Right renal pelvis (tissue), 4 donors: Measurements from ENCODE around the gene SLAMF9. TPM values are rescaled to one million over a fixed set of nuclear protein-coding genes. Genes with fewer than 3 reads are reported as not detected.
"Not testable (repeated sequence)": the region's sequence is repeated elsewhere in the genome, so short reads cannot be mapped to it uniquely, and the experiment has no call there.

ENCODE experiments used
- DNase-seq, 4 donors: peaks; one replicate each; pipeline ENCODE4 v3.0.0-alpha.2; 2013; ENCODE audit warnings: low read depth in 4 of 4, low spot score in 3 of 4, missing footprints in 1 of 4
- polyA plus RNA-seq, 4 donors: library from polyadenylated mRNA; unstranded; fragments of 120-200 nt; gene quantifications; one replicate each; pipeline ENCODE4 v1.2.1, GENCODE V29; 2013; ENCODE audit not compliant: insufficient read length in 4 of 4

SLAMF9 gene
- polyA plus RNA-seq, 4 donors: not detected

- not testable (repeated sequence) for DNase-seq
Observed at GRCh38 chr1:159904036-159904435, 50.0 kb downstream of the SLAMF9 start.

- DNase-seq: no peak
Observed at GRCh38 chr1:159902541-159902940, 51.5 kb downstream of the SLAMF9 start.

Other genes starting within 250 kb of the SLAMF9 start
- not detected for gene CRP, start 239.6 kb downstream of the SLAMF9 start, polyA plus RNA-seq
- gene DUSP23, start 173.3 kb downstream of the SLAMF9 start, polyA plus RNA-seq: 10 to 100 TPM; 28.5 to 41.3 (median 31.8) TPM
- under 1 TPM; 0.19 to 0.58 (median 0.30) TPM for gene FCRL6, start 151.9 kb downstream of the SLAMF9 start, polyA plus RNA-seq
- under 1 TPM; 0.62 to 0.82 (median 0.72) TPM for gene SLAMF8, start 127.4 kb downstream of the SLAMF9 start, polyA plus RNA-seq
- gene VSIG8, start 91.6 kb downstream of the SLAMF9 start, polyA plus RNA-seq: under 1 TPM; 0.13 to 0.65 (median 0.38) TPM
- 1 to 10 TPM; 2.6 to 3.5 (median 3.3) TPM for gene CFAP45, start 54.1 kb downstream of the SLAMF9 start, polyA plus RNA-seq
- gene TAGLN2, start 28.7 kb downstream of the SLAMF9 start, polyA plus RNA-seq: 100 to 1,000 TPM; 123 to 160 (median 142) TPM
- 10 to 100 TPM; 13.4 to 18.7 (median 15.5) TPM for gene IGSF9, start 8.6 kb downstream of the SLAMF9 start, polyA plus RNA-seq
- gene PIGM, start 77.8 kb upstream of the SLAMF9 start, polyA plus RNA-seq: 10 to 100 TPM; 11.4 to 14.6 (median 14.0) TPM
- gene KCNJ10, start 115.9 kb upstream of the SLAMF9 start, polyA plus RNA-seq: 10 to 100 TPM; 24.5 to 33.1 (median 30.7) TPM
- under 1 TPM in 3 of 4 donors, not detected in 1; 0.04 to 0.13 (median 0.10) TPM for gene KCNJ9, start 127.3 kb upstream of the SLAMF9 start, polyA plus RNA-seq
- gene IGSF8, start 144.4 kb upstream of the SLAMF9 start, polyA plus RNA-seq: 10 to 100 TPM; 30.0 to 42.3 (median 31.4) TPM
- gene ATP1A2, start 161.5 kb upstream of the SLAMF9 start, polyA plus RNA-seq: 1 to 10 TPM; 3.7 to 5.3 (median 4.5) TPM
- 1 to 10 TPM in 1 of 4 donors, under 1 TPM in 2, not detected in 1; 0.06 to 1.2 (median 0.71) TPM for gene ATP1A4, start 197.4 kb upstream of the SLAMF9 start, polyA plus RNA-seq
- gene CASQ1, start 236.3 kb upstream of the SLAMF9 start, polyA plus RNA-seq: under 1 TPM in 3 of 4 donors, not detected in 1; 0.21 to 0.53 (median 0.47) TPM